ENCODE data around the gene GAREM1. TPM values are rescaled to one million over a fixed set of nuclear protein-coding genes. Genes with fewer than 3 reads are reported as not detected.

The GAREM1 gene
- total and polyA plus RNA-seq, 2 of the 8 experiments (the other 6 are each of a cell fraction or from before 2014, with no cell fraction given), result 3.6 to 9.2 TPM

- no peak overlapping the region for H2BK5ac ChIP-seq (ENCODE audit: low read depth, low read length)
- no peak for FAIRE-seq
- H4K91ac ChIP-seq (replicated peaks; ENCODE audit: insufficient read length, low read length), result no peak overlapping the region
- H2AK5ac ChIP-seq (ENCODE audit: low read depth, low read length), result no peak overlapping the region
- H3K27ac ChIP-seq (ENCODE audit: low read depth, low read length), result no peak overlapping the region
- H2BK15ac ChIP-seq (ENCODE audit: low read length), result no peak overlapping the region
- no peaks in the 10 kb centered on the region for H3K23me2 ChIP-seq (ENCODE audit: low read depth, low read length)
- no peak overlapping the region for H3K9ac ChIP-seq (replicated peaks in 1 of 4; ENCODE audit: extremely low read depth in 1 of 4, low read depth in 3 of 4, low read length in 3 of 4)
- no peak overlapping the region for H3K4me3 ChIP-seq (ENCODE audit: extremely low read depth in 1 of 4, insufficient read depth in 2 of 4, low read depth in 3 of 4, low read length in 4 of 4)
- no peak overlapping the region for H2AFZ ChIP-seq (ENCODE audit: low read length)
- no peak for DNase-seq (ENCODE audit: low read depth in 1 of 2, low spot score in 2 of 2)
- no peaks in the 10 kb centered on the region for H3K9me3 ChIP-seq (ENCODE audit: insufficient read depth in 2 of 2, low read depth in 1 of 2, low read length in 1 of 2)
- H2BK120ac ChIP-seq (replicated peaks; ENCODE audit: low read depth, low read length), result no peak overlapping the region
- H3K56ac ChIP-seq (replicated peaks; ENCODE audit: insufficient read length, low read depth, low read length), result no peak overlapping the region
- no peaks in the 10 kb centered on the region for H3K27me3 ChIP-seq (replicated peaks in 1 of 4; ENCODE audit: control insufficient read depth in 3 of 4, extremely low read depth in 1 of 4, insufficient read depth in 3 of 4, low read length in 3 of 4)
- no peak overlapping the region for H3K23ac ChIP-seq (ENCODE audit: insufficient read length)
- H3K4me2 ChIP-seq (ENCODE audit: insufficient read depth in 1 of 2, low read depth in 2 of 2, low read length in 2 of 2), result no peak overlapping the region
- no peaks in the 10 kb centered on the region for H3K36me3 ChIP-seq (ENCODE audit: control insufficient read depth in 2 of 4, insufficient read depth in 4 of 4, low read length in 3 of 4)
- ChIA-PET CTCF (ENCODE audit: partially characterized antibody) (interaction anchor here (0.7 to 1.0 kb wide), 4 partner anchors 58 to 170 kb away, joined by 3 to 4 read pairs (median 3); no protein-coding TSS in a partner anchor), POLR2A (ENCODE audit: partially characterized antibody) (interaction anchor here (0.7 kb wide), 1 partner anchor 89 kb away, joined by 5 read pairs; no protein-coding TSS in a partner anchor)
- H3K79me1 ChIP-seq (ENCODE audit: low read depth, low read length), result no peaks in the 10 kb centered on the region; the same call in 1 of the 2 replicates
- H2BK12ac ChIP-seq (ENCODE audit: low read depth, low read length), result no peak overlapping the region
- no peak overlapping the region for H3K14ac ChIP-seq (ENCODE audit: insufficient read length)
- H2BK20ac ChIP-seq (ENCODE audit: low read length), result no peak overlapping the region
- no peak overlapping the region for H4K5ac ChIP-seq (ENCODE audit: insufficient read length, low read depth, low read length)
- no peaks in the 10 kb centered on the region for H4K20me1 ChIP-seq (replicated peaks in 1 of 2; ENCODE audit: control insufficient read depth in 1 of 2, insufficient read depth in 2 of 2, low read length in 2 of 2)
- no peak overlapping the region for H4K8ac ChIP-seq (ENCODE audit: extremely low read depth, insufficient read depth, low read length)
- H3K79me2 ChIP-seq (ENCODE audit: control insufficient read depth in 1 of 2, insufficient read depth in 2 of 2, low read length in 2 of 2), result no peaks in the 10 kb centered on the region
- H3K4me1 ChIP-seq (replicated peaks in 1 of 4; ENCODE audit: control insufficient read depth in 3 of 4, insufficient read depth in 4 of 4, low read length in 3 of 4), result no peaks in the 10 kb centered on the region
- 96% methylated on average over 7 of the region's 7 CpGs; no CpG with 5 or more reads in 1 of the 2 experiments for WGBS, 2 experiments (ENCODE audit: extremely low coverage in 1 of 2, insufficient coverage in 1 of 2, insufficient read length in 1 of 2, insufficient replicate concordance in 2 of 2, low coverage in 1 of 2, low lambda C conversion rate in 2 of 2, missing lambda C conversion rate in 1 of 2)
- H3K18ac ChIP-seq (ENCODE audit: extremely low read depth, low read length), result no peak overlapping the region
- H3K4ac ChIP-seq (replicated peaks; ENCODE audit: insufficient read length, low read depth, low read length), result no peak overlapping the region
- no peak for TF ChIP-seq PHF8 (conservative IDR thresholded peaks at IDR 0.05; ENCODE audit: low read depth, low read length)
- no peak for TF ChIP-seq E2F6 (IDR thresholded peaks at IDR 0.05)
Measured at GRCh38 chr18:32379891-32380290, 90.8 kb downstream of the GAREM1 start.

Data from H1 (cell line).